Measurements from ENCODE around the gene CNTNAP2. TPM values are rescaled to one million over a fixed set of nuclear protein-coding genes. Genes with fewer than 3 reads are reported as not detected.

The CNTNAP2 gene
- total RNA-seq, 1 donor from 2014 or later: 1.2 TPM

DNA sequence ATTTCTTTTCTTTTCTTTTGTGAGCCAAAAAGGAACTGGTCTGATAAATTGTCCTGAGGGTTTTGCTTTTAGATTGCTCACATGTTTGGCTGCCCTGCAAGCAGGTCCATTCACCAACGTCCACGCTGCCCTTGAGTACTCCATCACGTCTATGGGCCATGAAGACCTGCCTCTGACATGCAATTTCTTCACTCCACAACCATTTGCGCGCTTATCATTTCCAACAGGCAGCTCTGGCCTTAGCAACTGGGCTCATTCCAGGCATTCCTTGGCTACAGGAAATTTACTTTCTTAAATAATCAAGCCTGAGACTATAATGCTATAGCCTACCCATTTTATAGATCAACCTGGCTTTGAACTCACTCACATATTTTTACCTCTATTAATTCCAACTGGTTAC, 2065.7 kb downstream of the CNTNAP2 start:
- no peak for ATAC-seq

- no peak for ATAC-seq
These were observed 2068.4 kb downstream of the CNTNAP2 start for GRCh38 chr7:148185041-148185440.

DNA sequence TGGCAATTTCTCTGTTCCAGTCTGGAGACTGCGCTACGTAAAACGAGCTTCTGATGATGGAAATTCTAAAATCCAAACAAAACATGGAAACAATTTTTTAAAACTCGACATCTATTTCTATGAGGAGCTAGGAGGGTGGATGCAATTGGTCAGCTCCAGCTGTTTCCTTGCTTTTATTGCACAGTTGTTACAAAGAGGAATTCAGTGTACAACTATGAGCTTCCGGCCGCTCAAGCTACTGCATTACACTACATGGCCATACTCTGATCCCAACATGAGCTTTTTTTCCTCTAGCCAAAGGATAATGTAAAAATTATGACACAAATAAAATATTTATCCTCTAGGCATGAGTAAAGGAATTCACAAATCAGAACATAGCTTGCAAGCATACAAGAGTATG, 2070.9 kb downstream of the CNTNAP2 start:
- ATAC-seq: no peak

DNA sequence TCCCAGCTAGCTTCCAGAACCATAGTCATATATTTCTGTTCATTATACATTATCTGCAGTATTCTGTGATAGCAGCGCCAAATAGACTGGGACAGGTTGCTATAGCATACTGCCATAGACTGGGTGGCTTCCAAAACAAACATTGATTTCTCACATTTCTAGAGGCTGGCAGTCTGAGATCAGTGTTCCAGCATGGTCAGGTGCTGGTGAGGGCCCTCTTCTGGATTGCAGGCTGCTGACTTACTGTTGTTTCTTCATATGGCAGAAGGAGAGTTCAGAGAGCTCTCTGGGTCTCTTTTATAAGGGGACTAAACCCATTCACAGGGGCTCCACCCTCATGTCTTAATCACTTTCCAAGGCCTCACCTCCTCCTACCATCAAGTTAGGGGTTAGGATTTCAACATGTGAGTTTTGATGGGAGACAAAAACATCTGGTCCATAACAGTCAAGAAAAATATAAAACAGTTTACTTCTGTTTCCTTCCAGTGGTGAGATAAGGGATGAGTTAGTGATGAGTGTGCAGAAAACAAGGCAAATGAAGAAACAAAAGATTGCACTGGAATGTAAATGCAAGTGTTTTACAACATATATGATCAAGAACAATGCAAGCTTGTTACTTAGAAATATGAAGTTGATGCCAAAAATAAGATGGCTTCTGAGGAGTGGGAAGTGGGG, 2074.9 kb downstream of the CNTNAP2 start:
- no peak for ATAC-seq

DNA sequence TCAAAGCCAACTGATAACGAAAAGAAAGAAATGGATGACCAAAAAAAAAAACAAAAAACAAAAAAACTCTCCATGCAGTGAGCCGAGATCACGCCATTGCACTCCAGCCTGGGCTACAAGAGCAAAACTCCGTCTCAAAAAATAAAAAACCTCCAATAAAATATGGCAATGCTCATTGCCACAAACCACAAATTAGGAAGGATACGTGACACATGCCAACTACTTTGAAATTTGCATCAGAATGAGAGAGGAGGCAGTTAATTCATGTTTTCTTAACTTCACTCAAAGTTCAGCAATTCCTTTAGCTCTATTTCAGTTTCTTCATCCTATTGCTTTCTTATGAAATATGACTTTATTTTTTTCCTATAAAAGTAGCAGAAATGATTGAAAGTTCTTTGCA, 2075.9 kb downstream of the CNTNAP2 start:
- no peak for ATAC-seq

DNA sequence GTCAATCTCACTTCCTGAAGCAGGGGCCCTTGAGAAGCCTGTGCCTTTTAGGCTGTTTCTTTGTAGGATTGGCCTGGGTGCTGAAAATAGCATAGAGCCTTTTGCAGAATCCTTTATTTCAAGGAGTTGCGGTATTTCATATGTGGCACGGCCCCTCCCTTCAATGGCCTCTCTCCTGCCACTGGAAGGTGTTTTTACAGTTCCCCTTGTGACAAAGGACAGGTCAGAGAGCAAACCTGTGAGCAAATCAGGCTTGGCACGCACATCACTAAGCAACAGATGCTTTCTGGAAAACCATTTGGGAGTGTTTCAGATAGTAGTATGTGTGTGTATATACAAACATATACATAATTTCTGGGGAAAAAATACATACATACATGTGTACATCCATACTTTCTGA, 2085.4 kb downstream of the CNTNAP2 start:
- no peak for ATAC-seq

DNA sequence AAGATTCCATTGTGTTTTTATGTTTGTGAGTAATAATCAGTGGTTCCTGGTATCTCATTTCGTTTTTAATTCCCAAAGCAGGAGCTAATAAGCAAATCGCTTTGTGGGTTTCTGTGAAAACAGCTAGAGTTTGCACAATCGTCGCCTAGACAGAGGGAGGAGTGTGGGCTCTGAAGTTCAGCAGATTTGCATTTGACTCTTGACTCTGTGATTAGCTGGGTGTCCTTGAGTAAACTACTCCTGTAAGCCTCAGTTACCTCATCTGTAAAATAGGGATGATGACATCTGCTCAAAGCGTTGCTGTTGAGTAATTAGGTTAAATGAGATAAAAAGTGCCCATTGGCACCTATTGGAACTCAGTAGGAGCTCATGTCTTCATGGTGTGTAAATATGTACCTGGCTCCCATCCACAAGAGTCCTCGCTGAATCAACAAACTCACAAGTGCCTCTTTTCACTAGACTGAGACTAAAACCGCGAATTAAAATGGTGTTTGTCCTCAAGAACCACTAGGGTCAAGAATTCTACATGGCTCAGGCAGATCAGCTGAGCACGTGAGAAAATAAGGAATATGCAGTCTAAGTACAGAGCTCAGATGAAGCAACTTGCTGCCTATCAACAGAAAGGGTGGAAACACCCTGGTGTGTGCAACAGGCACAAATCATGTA, 2088.2 kb downstream of the CNTNAP2 start:
- no peak for ATAC-seq

- ATAC-seq: no peak
These were observed 2093.1 kb downstream of the CNTNAP2 start for GRCh38 chr7:148209643-148210190.

GRCh38 chr7:148210804-148211325, 2094.3 kb downstream of the CNTNAP2 start:
- no peak for ATAC-seq

- ATAC-seq: no peak
These were observed 2095.1 kb downstream of the CNTNAP2 start for GRCh38 chr7:148211740-148212151.

GRCh38 chr7:148212731-148213130, 2096.1 kb downstream of the CNTNAP2 start:
- no peak for ATAC-seq

- no peak for ATAC-seq
These were observed 2097.5 kb downstream of the CNTNAP2 start for GRCh38 chr7:148214101-148214500.

DNA sequence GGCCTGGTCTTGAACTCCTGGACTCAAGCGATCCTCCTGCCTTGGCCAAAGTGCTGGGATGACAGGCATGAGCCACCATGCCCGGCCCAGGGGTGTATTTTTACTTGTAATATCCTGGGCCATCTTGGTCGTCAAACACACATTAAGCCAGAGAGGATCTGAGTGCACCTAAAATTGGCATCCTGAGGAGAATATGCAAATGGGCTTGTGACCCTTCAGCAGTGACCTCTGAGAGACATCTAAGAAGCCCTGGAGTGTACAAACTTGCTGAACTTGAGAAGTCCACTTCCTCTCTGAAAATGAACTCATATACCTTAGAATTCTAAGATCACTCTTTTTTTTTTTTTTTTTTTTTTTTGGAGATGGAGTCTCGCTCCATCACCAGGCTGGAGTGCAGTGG, 2102.0 kb downstream of the CNTNAP2 start:
- no peak for ATAC-seq

DNA sequence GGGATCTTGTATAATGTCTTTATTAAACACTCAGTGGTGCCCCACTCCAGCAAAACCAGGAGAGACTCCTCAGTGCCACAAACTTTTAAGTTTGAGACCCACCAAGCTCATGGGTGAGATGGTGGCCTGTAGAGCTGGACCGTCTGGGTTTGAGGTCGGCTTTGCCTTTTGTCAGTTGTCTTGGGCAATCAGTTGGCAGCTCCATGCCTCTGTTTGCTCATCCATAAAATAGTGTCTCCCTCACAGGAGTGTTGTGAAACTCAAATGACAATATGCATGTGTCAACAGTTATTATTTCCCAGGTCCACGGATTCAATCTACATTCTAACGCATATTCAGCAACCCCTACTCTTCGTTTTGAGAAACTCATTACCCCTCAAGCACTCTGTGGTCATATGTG, 2106.1 kb downstream of the CNTNAP2 start:
- ATAC-seq: no peak

DNA sequence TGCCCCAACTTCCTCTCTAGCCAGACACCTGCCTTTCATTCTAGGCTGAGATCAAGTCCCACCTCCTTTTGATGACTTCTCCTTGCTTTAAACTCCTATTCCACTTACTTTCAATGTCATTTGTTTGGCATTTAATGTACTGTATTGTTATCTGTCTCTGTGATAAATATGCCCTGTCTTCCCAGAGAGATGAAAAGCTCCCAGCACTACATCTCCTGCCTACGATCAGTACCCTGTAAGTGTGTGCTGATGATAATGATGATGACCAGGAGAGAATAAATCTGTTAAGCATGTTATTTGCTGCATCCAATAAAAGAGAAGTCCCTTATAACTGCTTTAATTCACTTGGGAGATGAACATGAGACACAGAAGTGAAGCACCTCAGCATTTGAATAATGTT, 2106.6 kb downstream of the CNTNAP2 start:
- no peak for ATAC-seq

DNA sequence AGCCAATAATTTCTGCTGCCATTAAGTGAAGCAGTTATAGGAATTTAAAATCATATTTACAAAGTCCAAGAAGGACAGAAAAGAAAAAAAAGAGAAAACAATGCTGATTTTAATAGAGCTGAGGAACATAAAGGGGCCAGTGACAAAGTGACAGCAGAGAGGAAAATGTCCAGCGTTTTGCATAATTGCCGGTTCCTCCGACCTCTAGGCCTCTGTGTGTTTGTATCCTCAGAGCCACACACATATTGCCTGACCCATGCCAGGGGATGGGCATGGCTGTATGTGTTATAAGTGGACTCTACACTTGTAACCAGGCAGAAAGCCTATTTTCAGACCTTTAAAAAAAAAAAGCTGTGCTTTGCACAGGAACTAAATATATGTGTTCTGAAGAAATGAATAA, 2107.1 kb downstream of the CNTNAP2 start:
- no peak for ATAC-seq

DNA sequence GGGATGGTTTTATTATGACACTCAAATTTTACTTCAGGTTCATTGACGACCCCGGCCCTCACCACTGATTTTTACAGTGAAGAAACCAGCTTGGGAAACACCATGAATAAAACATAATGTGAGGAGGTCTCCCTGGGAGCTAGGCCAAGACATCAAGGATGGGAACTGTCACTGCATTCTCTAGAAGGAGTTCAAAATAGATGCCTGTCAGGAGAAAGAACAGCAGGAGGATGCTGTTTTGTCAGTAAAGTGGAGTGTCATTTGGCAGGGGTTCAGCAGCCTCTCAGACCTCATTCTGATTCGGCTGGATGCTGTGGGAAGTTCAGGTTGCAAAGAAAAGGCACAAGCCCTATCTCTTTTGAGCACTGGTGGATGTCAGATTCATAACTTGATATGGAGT, 2113.7 kb downstream of the CNTNAP2 start:
- ATAC-seq: no peak

- ATAC-seq: no peak
These were observed 2114.3 kb downstream of the CNTNAP2 start for GRCh38 chr7:148230883-148231282.

- ATAC-seq: no peak
These were observed 2116.2 kb downstream of the CNTNAP2 start for GRCh38 chr7:148232784-148233183.

- ATAC-seq: no peak
These were observed 2118.1 kb downstream of the CNTNAP2 start for GRCh38 chr7:148234715-148235114.

GRCh38 chr7:148238761-148239325, 2122.2 kb downstream of the CNTNAP2 start:
- no peak for ATAC-seq

DNA sequence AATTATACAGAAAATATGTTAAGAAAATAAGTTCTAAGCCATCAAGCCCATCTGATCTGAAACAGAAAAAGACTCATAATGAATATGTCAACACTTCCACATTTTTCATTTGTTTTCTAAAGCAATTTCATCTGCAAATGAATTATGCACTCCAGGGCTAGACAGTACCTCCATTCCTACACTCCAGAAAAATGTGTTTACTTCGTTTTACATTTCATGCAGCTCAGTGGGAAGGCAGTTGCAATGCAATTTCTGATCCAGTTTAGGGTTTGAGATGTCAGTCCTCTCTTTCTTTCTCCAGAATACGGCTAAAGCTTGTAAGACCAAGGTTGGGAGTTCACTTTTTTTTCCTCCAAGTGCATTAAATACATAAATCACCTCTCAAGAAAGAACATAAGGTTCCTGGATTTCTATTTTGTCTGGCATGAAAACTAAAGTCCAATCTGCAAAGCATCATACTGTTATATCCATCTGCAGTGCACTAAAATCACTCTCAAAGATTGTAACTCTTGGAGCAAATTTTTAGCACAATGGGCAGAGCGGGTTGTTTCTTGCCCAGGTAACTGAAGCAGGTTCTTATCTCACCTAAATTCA, 2125.2 kb downstream of the CNTNAP2 start:
- ATAC-seq: no peak

- peak; percentile 90 for ATAC-seq
These were observed 2125.8 kb downstream of the CNTNAP2 start for GRCh38 chr7:148242294-148242821.
